Fibroblast of lung (primary cell): ENCODE data around the gene GRP. TPM values are rescaled to one million over a fixed set of nuclear protein-coding genes. Genes with fewer than 3 reads are reported as not detected.
A peak's percentile ranks its signal among the peaks of the same experiment; 100 is the strongest.

Source experiments
- DNase-seq, 2 donors: peaks; one replicate each; pipeline versions ENCODE4 v3.0.0 to v3.0.0-alpha.2; 2010; ENCODE audit warnings: low read depth in 2 of 2
- H2AFZ ChIP-seq: 2 replicates; pipeline ENCODE4 v1.5.1; 2012; ENCODE audit warnings: low read length, control low read depth, inconsistent platforms
- H3K27ac ChIP-seq: 2 replicates; pipeline ENCODE4 v1.5.1; 2011; ENCODE audit warnings: low read length, control low read depth; ENCODE audit not compliant: insufficient read depth
- H3K27me3 ChIP-seq: 2 replicates; pipeline ENCODE4 v1.5.1; 2011; ENCODE audit warnings: mild to moderate bottlenecking, low read length; ENCODE audit not compliant: control insufficient read depth, insufficient read depth
- H3K36me3 ChIP-seq: 2 replicates; pipeline ENCODE4 v1.5.1; 2011; ENCODE audit warnings: low read length; ENCODE audit not compliant: control insufficient read depth, insufficient read depth
- H3K4me1 ChIP-seq: 2 replicates; pipeline ENCODE4 v1.5.1; 2011; ENCODE audit warnings: low read length; ENCODE audit not compliant: control insufficient read depth, insufficient read depth; ENCODE audit errors: extremely low read depth
- H3K4me2 ChIP-seq: 2 replicates; pipeline ENCODE4 v1.5.1; 2011; ENCODE audit warnings: low read length, control low read depth; ENCODE audit not compliant: insufficient read depth; ENCODE audit errors: extremely low read depth
- H3K4me3 ChIP-seq, 4 experiments: fragments of 200-600 bp in 1 of 4; sonication (generic) in 1 of 4; replicated peaks in 1 of 4; 2 replicates each; pipeline ENCODE4 v1.5.1; 2011 to 2016; ENCODE audit warnings: low read length in 4 of 4, low read depth in 3 of 4, mild to moderate bottlenecking in 3 of 4, control low read depth in 2 of 4, inconsistent platforms in 1 of 4, mixed read lengths in 1 of 4; ENCODE audit not compliant: insufficient read depth in 1 of 4; ENCODE audit errors: control extremely low read depth in 1 of 4
- H3K79me2 ChIP-seq: 2 replicates; pipeline ENCODE4 v1.5.1; 2012; ENCODE audit warnings: mild to moderate bottlenecking, low read length, inconsistent platforms; ENCODE audit not compliant: control insufficient read depth, insufficient read depth
- H3K9ac ChIP-seq: 2 replicates; pipeline ENCODE4 v1.5.1; 2011; ENCODE audit warnings: mild to moderate bottlenecking, low read length, control low read depth; ENCODE audit not compliant: insufficient read depth
- H3K9me3 ChIP-seq: 2 replicates; pipeline ENCODE4 v1.5.1; 2012; ENCODE audit warnings: low read depth, low read length; ENCODE audit not compliant: control insufficient read depth, insufficient read depth
- H4K20me1 ChIP-seq: 2 replicates; pipeline ENCODE4 v1.5.1; 2011; ENCODE audit warnings: low read length; ENCODE audit not compliant: control insufficient read depth, insufficient read depth; ENCODE audit errors: extremely low read depth
- CTCF ChIP-seq, 2 donors: IDR thresholded peaks in 1 of 2; conservative IDR thresholded peaks in 1 of 2; 1 replicate in 1 of 2; 2 replicates in 1 of 2; pipeline ENCODE4 v1.5.1; 2011 to 2012; ENCODE audit warnings: low read length in 2 of 2, control low read depth in 1 of 2, inconsistent platforms in 1 of 2, low read depth in 1 of 2, mild to moderate bottlenecking in 1 of 2
- EZH2 ChIP-seq: IDR thresholded peaks from 2 replicates; pipeline ENCODE4 v1.5.1; 2012; ENCODE audit warnings: low read length, control low read depth, mild to moderate bottlenecking; ENCODE audit errors: missing control alignments
- polyA plus RNA-seq, 2 donors: library from polyadenylated mRNA; depleted of rRNA in 1 of 2; stranded (reverse) in 1 of 2; unstranded in 1 of 2; fragments of >200 nt; gene quantifications; 2 replicates each; pipeline ENCODE4 v1.2.1, GENCODE V29; 2011 to 2012; ENCODE audit warnings: missing spikeins in 1 of 2
- total RNA-seq: library from RNA; depleted of rRNA; stranded (reverse); fragments of >200 nt; gene quantifications from 2 replicates; pipeline ENCODE4 v1.2.1, GENCODE V29; 2014

GRP gene
- total and polyA plus RNA-seq, 2 donors (not counting 1 experiment from before 2014, with no cell fraction given) = not detected

DNA sequence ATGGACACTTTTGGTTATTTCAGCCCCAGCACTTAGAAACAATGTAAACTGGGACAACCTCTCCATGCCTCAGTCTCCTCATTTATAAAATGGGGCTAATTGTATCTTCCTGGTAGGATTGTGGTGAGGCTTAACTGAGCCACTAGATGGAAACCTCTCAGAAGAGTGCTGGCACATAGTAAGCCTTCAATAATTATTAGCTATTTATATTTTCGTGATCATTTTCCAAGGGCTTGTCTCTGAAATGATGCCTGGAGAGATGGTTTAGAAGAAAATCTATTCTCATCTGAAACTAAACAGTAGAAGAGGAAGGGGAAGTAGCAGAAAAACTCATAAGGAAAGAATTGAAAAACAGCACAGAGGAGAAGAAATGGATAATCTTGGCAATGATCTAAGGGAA lies 46.5 kb downstream of the GRP start:
- Histone ChIP-seq H3K36me3 (no peaks in the 10 kb centered on the region), H3K4me3 (no peak overlapping the region), H3K27ac (no peak overlapping the region), H3K9me3 (no peaks in the 10 kb centered on the region), H3K27me3 (peaks cover 80% of the 10 kb centered on the region), H3K9ac (no peak overlapping the region), H4K20me1 (no peaks in the 10 kb centered on the region), H3K4me2 (no peak overlapping the region), H3K4me1 (no peaks in the 10 kb centered on the region), H2AFZ (no peak overlapping the region), H3K79me2 (no peaks in the 10 kb centered on the region)
- no peak for TF ChIP-seq CTCF (conservative IDR thresholded peaks at IDR 0.05 in 1 of 2, IDR thresholded peaks at IDR 0.05 in 1 of 2; ENCODE audit: low read depth in 1 of 2, low read length in 2 of 2)
- TF ChIP-seq EZH2 = no peak
- DNase-seq = no peak

GRCh38 chr18:59266886-59267502 lies 47.0 kb downstream of the GRP start:
- H3K9ac ChIP-seq = no peak overlapping the region
- peaks cover 85% of the 10 kb centered on the region for H3K27me3 ChIP-seq
- no peaks in the 10 kb centered on the region for H3K9me3 ChIP-seq
- H3K4me2 ChIP-seq = no peak overlapping the region
- H4K20me1 ChIP-seq = no peaks in the 10 kb centered on the region
- no peak overlapping the region for H2AFZ ChIP-seq
- no peak overlapping the region for H3K4me3 ChIP-seq
- DNase-seq = no peak
- H3K79me2 ChIP-seq = no peaks in the 10 kb centered on the region
- H3K4me1 ChIP-seq = no peaks in the 10 kb centered on the region
- no peak overlapping the region for H3K27ac ChIP-seq
- peak; percentile 73 for TF ChIP-seq EZH2
- no peak for TF ChIP-seq CTCF (conservative IDR thresholded peaks at IDR 0.05 in 1 of 2, IDR thresholded peaks at IDR 0.05 in 1 of 2; ENCODE audit: low read depth in 1 of 2, low read length in 2 of 2)
- H3K36me3 ChIP-seq = no peaks in the 10 kb centered on the region

DNA sequence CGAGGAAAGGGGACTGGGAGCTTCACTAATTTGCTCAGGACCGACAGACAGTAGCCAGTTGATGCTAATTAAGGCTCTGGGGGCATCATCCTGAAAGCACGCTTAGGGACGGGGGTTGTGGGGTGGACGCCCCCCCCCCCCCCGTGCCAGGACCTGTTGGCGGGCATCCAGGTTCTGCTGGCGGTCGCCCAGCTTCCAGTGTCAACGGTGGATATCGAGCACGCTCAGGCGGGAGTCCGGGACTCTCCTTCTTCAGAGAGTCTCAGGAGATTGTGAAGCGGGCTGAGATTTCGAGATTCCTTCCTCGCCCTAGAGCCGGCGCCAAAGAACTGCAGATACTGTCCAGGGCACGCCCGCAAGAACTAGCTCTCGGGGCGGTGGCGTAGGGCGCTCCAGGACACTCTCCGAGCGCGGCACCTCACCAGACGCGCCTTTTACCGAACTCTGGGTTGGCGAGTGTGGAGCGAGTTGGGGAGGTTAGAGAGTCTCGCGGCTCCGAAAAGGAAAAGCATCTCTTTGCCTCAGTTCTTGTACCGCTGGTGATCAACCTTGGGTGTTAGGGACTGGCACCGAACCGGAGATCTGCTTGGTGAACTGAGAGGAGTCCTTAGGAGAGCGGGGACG lies 47.7 kb downstream of the GRP start:
- Histone ChIP-seq H3K4me3 (no peak overlapping the region), H3K9ac (no peak overlapping the region), H3K4me1 (no peaks in the 10 kb centered on the region), H3K27ac (no peak overlapping the region), H3K4me2 (no peak overlapping the region), H3K27me3 (peaks cover 92% of the 10 kb centered on the region), H3K36me3 (no peaks in the 10 kb centered on the region), H4K20me1 (no peaks in the 10 kb centered on the region), H2AFZ (no peak overlapping the region), H3K9me3 (no peaks in the 10 kb centered on the region), H3K79me2 (no peaks in the 10 kb centered on the region)
- DNase-seq = no peak
- no peak for TF ChIP-seq EZH2
- TF ChIP-seq CTCF (conservative IDR thresholded peaks at IDR 0.05 in 1 of 2, IDR thresholded peaks at IDR 0.05 in 1 of 2; ENCODE audit: low read depth in 1 of 2, low read length in 2 of 2) = no peak
